Activated T-cell treated with anti-CD3 and anti-CD28 coated beads, Interleukin-2, amount 50 U/mL, for 24 hours (primary cell): ENCODE data around the gene MMRN1.

Experiments used
- DNase-seq: peaks from one replicate; pipeline ENCODE4 v3.0.0-alpha.2; 2020
- H3K27ac Mint-ChIP-seq: 2 replicates; pipeline ENCODE4 v1.8.0; 2020; ENCODE audit warnings: mild to moderate bottlenecking, mixed read lengths
- H3K27me3 Mint-ChIP-seq: 2 replicates; pipeline ENCODE4 v1.8.0; 2020; ENCODE audit warnings: mixed read lengths
- H3K36me3 Mint-ChIP-seq: 2 replicates; pipeline ENCODE4 v1.8.0; 2020; ENCODE audit warnings: low read depth, mixed read lengths
- H3K4me1 Mint-ChIP-seq: 2 replicates; pipeline ENCODE4 v1.8.0; 2020; ENCODE audit warnings: low read depth, mixed read lengths
- H3K4me3 Mint-ChIP-seq: 2 replicates; pipeline ENCODE4 v1.8.0; 2020; ENCODE audit warnings: mild to moderate bottlenecking, moderate library complexity, mixed read lengths
- H3K9me3 Mint-ChIP-seq: 2 replicates; pipeline ENCODE4 v1.8.0; 2020; ENCODE audit warnings: mixed read lengths

Gene MMRN1

DNA sequence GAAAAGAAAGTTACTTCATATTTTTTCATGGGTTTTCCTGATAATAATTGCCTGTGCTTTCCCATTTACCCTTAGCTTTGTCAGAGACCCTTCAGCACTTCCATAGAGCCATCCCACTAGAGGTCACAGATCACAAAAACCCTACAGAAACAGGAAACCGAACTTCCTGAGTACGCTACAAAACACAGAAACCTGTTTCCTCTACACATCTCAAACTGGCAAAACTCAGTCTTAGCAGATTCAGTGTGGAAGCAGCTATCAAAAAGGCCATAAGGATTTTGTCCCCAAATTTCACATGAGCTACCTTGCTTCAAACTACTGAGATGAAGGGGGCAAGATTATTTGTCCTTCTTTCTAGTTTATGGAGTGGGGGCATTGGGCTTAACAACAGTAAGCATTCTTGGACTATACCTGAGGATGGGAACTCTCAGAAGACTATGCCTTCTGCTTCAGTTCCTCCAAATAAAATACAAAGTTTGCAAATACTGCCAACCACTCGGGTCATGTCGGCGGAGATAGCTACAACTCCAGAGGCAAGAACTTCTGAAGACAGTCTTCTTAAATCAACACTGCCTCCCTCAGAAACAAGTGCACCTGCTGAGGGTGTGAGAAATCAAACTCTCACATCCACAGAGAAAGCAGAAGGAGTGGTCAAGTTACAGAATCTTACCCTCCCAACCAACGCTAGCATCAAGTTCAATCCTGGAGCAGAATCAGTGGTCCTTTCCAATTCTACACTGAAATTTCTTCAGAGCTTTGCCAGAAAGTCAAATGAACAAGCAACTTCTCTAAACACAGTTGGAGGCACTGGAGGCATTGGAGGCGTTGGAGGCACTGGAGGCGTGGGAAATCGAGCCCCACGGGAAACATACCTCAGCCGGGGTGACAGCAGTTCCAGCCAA, at the start of gene MMRN1:
Gene MMRN1 (plus strand): TSS at position 206 of the 902 bp plus-strand sequence. CDS start 118 bp downstream, at position 324.
- H3K27ac Mint-ChIP-seq = peak within 1 kb of the TSS; percentile 57
- no peak for DNase-seq
- no peaks in the 10 kb centered on the region for H3K9me3 Mint-ChIP-seq
- H3K36me3 Mint-ChIP-seq = no peaks in the 10 kb centered on the region
- peak within 1 kb of the TSS; percentile 44 for H3K4me3 Mint-ChIP-seq
- peaks cover 18% of the 10 kb centered on the region for H3K4me1 Mint-ChIP-seq
- H3K27me3 Mint-ChIP-seq = peaks cover 4% of the 10 kb centered on the region

DNA sequence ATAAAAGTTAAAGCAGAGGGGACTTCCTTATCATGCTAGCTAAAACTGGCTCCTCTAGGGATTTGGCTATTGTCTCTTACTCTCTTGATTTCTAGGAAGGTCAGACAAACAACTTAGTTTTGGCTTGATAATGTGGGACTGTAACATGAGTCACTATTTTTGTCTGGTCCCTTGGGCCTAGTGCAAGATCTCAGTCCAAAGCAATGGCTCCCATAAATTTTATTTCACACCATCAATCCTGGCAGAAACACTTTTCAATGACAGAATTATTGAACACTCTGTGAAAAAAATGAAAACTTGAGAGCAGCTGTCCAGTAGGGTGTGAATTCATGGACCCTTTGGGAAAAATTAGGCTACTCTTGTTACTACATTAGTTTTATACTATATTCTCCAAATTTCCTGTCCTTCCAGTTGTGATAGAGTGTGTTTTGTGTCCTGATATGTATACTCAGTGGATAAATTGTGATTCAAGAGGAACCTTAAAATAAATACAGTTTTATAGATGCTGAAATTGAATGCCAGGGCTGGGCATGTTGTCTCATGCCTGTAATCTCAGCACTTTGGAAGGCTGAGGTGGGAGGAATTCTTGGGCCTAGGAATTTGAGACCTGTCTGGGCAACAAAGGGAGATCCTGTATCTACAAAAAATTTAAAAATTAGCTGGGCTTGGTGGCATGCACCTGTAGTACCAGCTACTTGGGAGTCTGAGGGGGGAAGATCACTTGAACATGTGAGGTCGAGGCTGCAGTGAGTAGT, 46.9 kb upstream of the MMRN1 start:
- no peak for DNase-seq

GRCh38 chr4:89855236-89855635, 39.4 kb upstream of the MMRN1 start:
- no peak for DNase-seq
- Mint-ChIP-seq H3K36me3 (no peaks in the 10 kb centered on the region), H3K4me3 (no peak overlapping the region), H3K9me3 (peaks cover 6% of the 10 kb centered on the region), H3K4me1 (no peaks in the 10 kb centered on the region), H3K27me3 (peaks cover 12% of the 10 kb centered on the region), H3K27ac (no peak overlapping the region)

More for the DNA sequence above, 46.9 kb upstream of the MMRN1 start:
- Mint-ChIP-seq H3K27ac (no peak overlapping the region), H3K36me3 (no peaks in the 10 kb centered on the region), H3K4me3 (no peak overlapping the region), H3K27me3 (peaks cover 6% of the 10 kb centered on the region), H3K4me1 (no peaks in the 10 kb centered on the region), H3K9me3 (peaks cover 18% of the 10 kb centered on the region)

- DNase-seq = no peak
- peaks cover 15% of the 10 kb centered on the region for H3K27me3 Mint-ChIP-seq
- H3K4me1 Mint-ChIP-seq = no peaks in the 10 kb centered on the region
- no peak overlapping the region for H3K27ac Mint-ChIP-seq
- H3K36me3 Mint-ChIP-seq = no peaks in the 10 kb centered on the region
- no peaks in the 10 kb centered on the region for H3K9me3 Mint-ChIP-seq
- H3K4me3 Mint-ChIP-seq = no peak overlapping the region
Observed at GRCh38 chr4:89860971-89861370, 33.7 kb upstream of the MMRN1 start.

DNA sequence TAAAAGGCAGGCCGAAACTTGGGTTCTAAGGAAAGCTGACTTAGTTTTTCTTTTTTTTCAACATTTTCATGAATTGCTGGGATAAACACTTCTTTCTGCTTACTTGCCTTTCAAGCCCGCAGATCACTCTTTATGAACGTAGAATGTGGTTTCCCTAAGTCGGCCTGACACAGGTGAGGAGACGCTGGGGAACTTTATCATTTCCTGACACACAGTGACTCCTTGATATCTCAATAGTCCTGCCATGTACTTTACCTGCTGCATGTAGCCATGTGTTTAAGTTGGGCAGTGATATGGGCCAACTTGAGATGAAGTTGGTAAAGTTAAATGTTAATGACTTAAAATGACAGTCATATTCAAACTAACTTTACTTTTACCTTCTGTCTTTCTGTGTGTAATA, 31.1 kb upstream of the MMRN1 start:
- Mint-ChIP-seq H3K4me3 (no peak overlapping the region), H3K36me3 (no peaks in the 10 kb centered on the region), H3K9me3 (no peaks in the 10 kb centered on the region), H3K27me3 (peaks cover 9% of the 10 kb centered on the region), H3K27ac (no peak overlapping the region), H3K4me1 (no peaks in the 10 kb centered on the region)
- no peak for DNase-seq

- Mint-ChIP-seq H3K9me3 (no peaks in the 10 kb centered on the region), H3K4me1 (no peaks in the 10 kb centered on the region), H3K27ac (no peak overlapping the region), H3K4me3 (no peak overlapping the region), H3K27me3 (peaks cover 7% of the 10 kb centered on the region), H3K36me3 (no peaks in the 10 kb centered on the region)
- no peak for DNase-seq
Observed at GRCh38 chr4:89868276-89868675, 26.4 kb upstream of the MMRN1 start.

- H3K36me3 Mint-ChIP-seq = no peaks in the 10 kb centered on the region
- H3K9me3 Mint-ChIP-seq = no peaks in the 10 kb centered on the region
- peaks cover 7% of the 10 kb centered on the region for H3K27me3 Mint-ChIP-seq
- no peaks in the 10 kb centered on the region for H3K4me1 Mint-ChIP-seq
- no peak overlapping the region for H3K4me3 Mint-ChIP-seq
- H3K27ac Mint-ChIP-seq = no peak overlapping the region
- no peak for DNase-seq
Observed at GRCh38 chr4:89868999-89869589, 25.6 kb upstream of the MMRN1 start.

- Mint-ChIP-seq H3K4me1 (peaks cover 3% of the 10 kb centered on the region), H3K27ac (no peak overlapping the region)
Observed at GRCh38 chr4:89871211-89871610, 23.4 kb upstream of the MMRN1 start.

GRCh38 chr4:89876548-89876947, 18.1 kb upstream of the MMRN1 start:
- no peaks in the 10 kb centered on the region for H3K9me3 Mint-ChIP-seq
- DNase-seq = no peak
- H3K27me3 Mint-ChIP-seq = peaks cover 6% of the 10 kb centered on the region
- no peaks in the 10 kb centered on the region for H3K36me3 Mint-ChIP-seq
- H3K27ac Mint-ChIP-seq = peak overlapping the region; percentile 72
- H3K4me1 Mint-ChIP-seq = peaks cover 8% of the 10 kb centered on the region
- no peak overlapping the region for H3K4me3 Mint-ChIP-seq

More at GRCh38 chr4:89871211-89871610, 23.4 kb upstream of the MMRN1 start:
- Mint-ChIP-seq H3K4me3 (no peak overlapping the region), H3K9me3 (no peaks in the 10 kb centered on the region), H3K36me3 (no peaks in the 10 kb centered on the region), H3K27me3 (peaks cover 9% of the 10 kb centered on the region)
- no peak for DNase-seq

GRCh38 chr4:89878611-89879010, 16.0 kb upstream of the MMRN1 start:
- Mint-ChIP-seq H3K36me3 (no peaks in the 10 kb centered on the region), H3K4me1 (peaks cover 8% of the 10 kb centered on the region), H3K27me3 (peaks cover 6% of the 10 kb centered on the region), H3K4me3 (no peak overlapping the region), H3K9me3 (no peaks in the 10 kb centered on the region), H3K27ac (no peak overlapping the region)
- no peak for DNase-seq

DNA sequence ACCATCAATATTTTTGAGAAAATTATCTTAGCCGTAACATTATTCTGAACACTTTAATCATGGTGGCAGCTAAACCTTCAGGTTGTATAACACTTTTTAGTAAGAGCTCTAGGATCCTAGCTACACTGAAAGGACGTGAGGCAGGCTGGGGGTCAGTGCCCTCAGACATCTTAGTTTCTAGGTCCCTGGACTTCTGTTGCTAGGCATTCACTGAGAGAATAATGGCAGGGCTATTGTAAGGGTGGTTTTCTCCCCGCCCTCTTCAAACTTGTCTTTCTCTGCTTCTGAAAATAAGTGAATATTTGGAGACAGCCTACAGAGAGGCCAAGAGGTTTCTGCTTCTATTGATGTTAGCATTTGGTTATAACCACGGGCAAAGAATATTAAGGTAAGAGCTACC, 15.4 kb upstream of the MMRN1 start:
- Mint-ChIP-seq H3K4me3 (no peak overlapping the region), H3K27me3 (peaks cover 6% of the 10 kb centered on the region), H3K4me1 (peaks cover 8% of the 10 kb centered on the region), H3K27ac (no peak overlapping the region), H3K36me3 (no peaks in the 10 kb centered on the region), H3K9me3 (no peaks in the 10 kb centered on the region)
- DNase-seq = no peak

- no peak overlapping the region for H3K27ac Mint-ChIP-seq
- H3K9me3 Mint-ChIP-seq = no peaks in the 10 kb centered on the region
- DNase-seq = no peak
- H3K36me3 Mint-ChIP-seq = no peaks in the 10 kb centered on the region
- peaks cover 3% of the 10 kb centered on the region for H3K4me1 Mint-ChIP-seq
- H3K4me3 Mint-ChIP-seq = no peak overlapping the region
- H3K27me3 Mint-ChIP-seq = peaks cover 22% of the 10 kb centered on the region
Observed at GRCh38 chr4:89889289-89889688, 5.4 kb upstream of the MMRN1 start.

DNA sequence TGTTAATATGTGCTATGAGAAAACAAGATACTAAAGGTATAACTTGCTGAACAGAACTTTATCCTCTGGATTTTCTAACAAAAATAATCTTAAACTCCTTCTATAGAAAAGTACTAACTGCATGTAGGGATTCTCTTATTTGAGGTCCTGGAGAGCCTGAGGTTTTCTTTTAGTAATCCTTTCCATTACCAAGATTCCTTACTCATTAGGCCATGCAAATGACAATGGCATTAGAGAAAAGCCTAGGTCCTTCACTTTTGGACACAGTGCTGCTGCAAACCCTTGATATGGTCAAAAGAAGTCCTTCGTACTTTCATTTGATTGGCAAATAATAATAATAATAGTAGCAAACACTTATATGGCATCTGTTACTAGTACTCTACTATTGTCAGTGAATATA, 3.2 kb downstream of the MMRN1 start:
- H3K4me1 Mint-ChIP-seq = peaks cover 18% of the 10 kb centered on the region
- no peak for DNase-seq
- H3K27ac Mint-ChIP-seq = no peak overlapping the region
- H3K9me3 Mint-ChIP-seq = no peaks in the 10 kb centered on the region
- no peak overlapping the region for H3K4me3 Mint-ChIP-seq
- peaks cover 4% of the 10 kb centered on the region for H3K27me3 Mint-ChIP-seq
- H3K36me3 Mint-ChIP-seq = no peaks in the 10 kb centered on the region

DNA sequence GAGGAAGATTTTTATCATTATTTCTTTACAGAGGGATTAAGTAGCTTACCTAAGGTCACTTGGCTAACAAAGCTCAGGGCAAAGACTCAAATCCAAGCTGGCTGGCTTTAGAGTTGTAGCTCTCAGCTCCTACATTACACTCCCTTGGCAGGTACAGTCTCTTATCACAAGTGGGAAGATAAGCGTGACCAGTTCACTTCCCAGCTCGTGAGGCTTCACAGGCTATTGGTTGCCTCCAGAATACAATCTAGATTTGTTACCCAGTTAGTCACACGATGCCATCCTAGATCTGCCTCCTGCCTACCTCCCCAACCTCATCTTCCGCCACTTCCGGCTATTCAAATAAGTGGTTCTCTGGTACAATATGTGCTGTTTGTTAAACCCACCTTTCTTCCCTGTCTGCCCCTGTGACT, 3.7 kb downstream of the MMRN1 start:
- Mint-ChIP-seq H3K36me3 (no peaks in the 10 kb centered on the region), H3K4me1 (peaks cover 18% of the 10 kb centered on the region), H3K27ac (no peak overlapping the region), H3K9me3 (no peaks in the 10 kb centered on the region), H3K4me3 (no peak overlapping the region), H3K27me3 (no peaks in the 10 kb centered on the region)
- no peak for DNase-seq
